Measurements from ENCODE around the gene MYH6.

Gene MYH6

GRCh38 chr14:23359167-23359626 lies 48.9 kb downstream of the MYH6 start:
- no peaks in the 10 kb centered on the region for H3K9me3 ChIP-seq (ENCODE audit: low read depth, low read length)
- no peak for TF ChIP-seq EZH2 (IDR thresholded peaks at IDR 0.05)
- TF ChIP-seq POLR2AphosphoS5 (IDR thresholded peaks at IDR 0.05; ENCODE audit: borderline replicate concordance, low read depth, low read length): 0 out of 2 replicates have a peak, but pooled peaks have one; percentile 9
- H3K4me3 ChIP-seq: no peak overlapping the region
- no peak overlapping the region for H3K27ac ChIP-seq
- no peak overlapping the region for H3K9ac ChIP-seq (ENCODE audit: insufficient read length)
- DNase-seq (ENCODE audit: low read depth, low spot score): no peak
- peaks cover 49% of the 10 kb centered on the region for H3K36me3 ChIP-seq (ENCODE audit: insufficient read depth, low read length)

- H3K4me3 ChIP-seq: no peak overlapping the region
- H3K9ac ChIP-seq (ENCODE audit: insufficient read length): no peak overlapping the region
- TF ChIP-seq EZH2 (IDR thresholded peaks at IDR 0.05): no peak
- no peak; the same call in 1 of the 2 replicates for TF ChIP-seq POLR2AphosphoS5 (IDR thresholded peaks at IDR 0.05; ENCODE audit: borderline replicate concordance, low read depth, low read length)
- TF ChIP-seq FOXP2 (optimal IDR thresholded peaks at IDR 0.05; ENCODE audit: control extremely low read depth, extremely low read length, insufficient read depth): no peak
- no peaks in the 10 kb centered on the region for H3K9me3 ChIP-seq (ENCODE audit: low read depth, low read length)
- no peak for DNase-seq (ENCODE audit: low read depth, low spot score)
- H3K36me3 ChIP-seq (ENCODE audit: insufficient read depth, low read length): peaks cover 44% of the 10 kb centered on the region
- no peak overlapping the region for H3K27ac ChIP-seq
Observed at GRCh38 chr14:23358553-23359166, 49.4 kb downstream of the MYH6 start.

DNA sequence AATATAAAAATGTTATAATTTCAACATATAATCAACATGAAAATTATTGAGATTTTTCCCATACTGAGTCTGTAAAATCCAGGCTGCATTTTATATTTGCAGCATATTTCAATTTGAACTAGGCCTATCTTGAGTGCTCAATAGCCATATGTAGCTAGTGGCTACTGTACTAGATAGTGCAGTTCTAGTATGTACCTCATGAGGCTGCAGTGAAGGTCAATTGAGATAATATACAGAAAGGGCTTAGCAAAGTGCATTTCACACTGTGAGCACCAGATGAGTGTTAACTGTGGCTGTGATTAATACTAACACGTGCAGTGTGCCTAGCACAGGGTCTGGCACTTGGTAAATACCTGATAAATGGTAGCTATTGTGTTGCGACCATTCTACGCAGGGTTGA lies 50.0 kb downstream of the MYH6 start:
- TF ChIP-seq POLR2AphosphoS5 (IDR thresholded peaks at IDR 0.05; ENCODE audit: borderline replicate concordance, low read depth, low read length) (no peak), FOXP2 (optimal IDR thresholded peaks at IDR 0.05; ENCODE audit: control extremely low read depth, extremely low read length, insufficient read depth) (no peak), EZH2 (IDR thresholded peaks at IDR 0.05) (no peak)
- no peak overlapping the region for H3K9ac ChIP-seq (ENCODE audit: insufficient read length)
- H3K4me3 ChIP-seq: no peak overlapping the region
- H3K36me3 ChIP-seq (ENCODE audit: insufficient read depth, low read length): peaks cover 38% of the 10 kb centered on the region
- H3K9me3 ChIP-seq (ENCODE audit: low read depth, low read length): no peaks in the 10 kb centered on the region
- no peak for DNase-seq (ENCODE audit: low read depth, low spot score)
- H3K27ac ChIP-seq: no peak overlapping the region

DNA sequence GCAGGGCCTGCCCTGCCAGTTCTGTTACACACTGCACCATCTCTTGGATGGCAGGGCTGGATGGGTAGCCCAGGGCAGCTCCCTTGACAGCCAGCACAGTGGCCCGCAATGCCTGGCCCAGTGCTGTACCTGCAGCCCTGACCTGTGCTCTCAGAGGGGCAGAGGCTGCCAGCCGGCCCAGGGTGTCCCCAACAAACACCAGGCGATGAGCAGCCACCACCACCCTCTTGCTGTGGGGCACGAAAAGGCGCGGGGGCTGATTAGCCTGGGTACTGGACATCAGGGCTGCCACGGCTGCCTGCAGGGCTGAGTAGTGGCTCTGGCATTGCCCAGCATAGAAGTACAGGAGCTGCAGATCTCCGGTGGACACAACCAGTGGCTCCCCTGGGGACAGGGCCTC lies 50.8 kb downstream of the MYH6 start:
- no peak for DNase-seq (ENCODE audit: low read depth, low spot score)
- TF ChIP-seq FOXP2 (optimal IDR thresholded peaks at IDR 0.05; ENCODE audit: control extremely low read depth, extremely low read length, insufficient read depth): no peak
- no peak for TF ChIP-seq POLR2AphosphoS5 (IDR thresholded peaks at IDR 0.05; ENCODE audit: borderline replicate concordance, low read depth, low read length)
- TF ChIP-seq EZH2 (IDR thresholded peaks at IDR 0.05): no peak
- Histone ChIP-seq H3K4me3 (no peak overlapping the region), H3K9me3 (ENCODE audit: low read depth, low read length) (no peaks in the 10 kb centered on the region), H3K9ac (ENCODE audit: insufficient read length) (no peak overlapping the region), H3K27ac (no peak overlapping the region), H3K36me3 (ENCODE audit: insufficient read depth, low read length) (peaks cover 37% of the 10 kb centered on the region)

GRCh38 chr14:23356662-23357061 lies 51.4 kb downstream of the MYH6 start:
- no peak overlapping the region for H3K27ac ChIP-seq
- no peak for DNase-seq (ENCODE audit: low read depth, low spot score)
- TF ChIP-seq EZH2 (IDR thresholded peaks at IDR 0.05) (no peak), FOXP2 (optimal IDR thresholded peaks at IDR 0.05; ENCODE audit: control extremely low read depth, extremely low read length, insufficient read depth) (no peak), POLR2AphosphoS5 (IDR thresholded peaks at IDR 0.05; ENCODE audit: borderline replicate concordance, low read depth, low read length) (no peak)
- H3K36me3 ChIP-seq (ENCODE audit: insufficient read depth, low read length): peaks cover 34% of the 10 kb centered on the region
- no peak overlapping the region for H3K9ac ChIP-seq (ENCODE audit: insufficient read length)
- H3K9me3 ChIP-seq (ENCODE audit: low read depth, low read length): no peaks in the 10 kb centered on the region
- no peak overlapping the region for H3K4me3 ChIP-seq

GRCh38 chr14:23355871-23356435 lies 52.1 kb downstream of the MYH6 start:
- H3K9ac ChIP-seq (ENCODE audit: insufficient read length): no peak overlapping the region
- peaks cover 27% of the 10 kb centered on the region for H3K36me3 ChIP-seq (ENCODE audit: insufficient read depth, low read length)
- H3K4me3 ChIP-seq: no peak overlapping the region
- DNase-seq (ENCODE audit: low read depth, low spot score): no peak
- no peaks in the 10 kb centered on the region for H3K9me3 ChIP-seq (ENCODE audit: low read depth, low read length)
- TF ChIP-seq POLR2AphosphoS5 (IDR thresholded peaks at IDR 0.05; ENCODE audit: borderline replicate concordance, low read depth, low read length) (peak; percentile 35; the same call in 1 of the 2 replicates), FOXP2 (optimal IDR thresholded peaks at IDR 0.05; ENCODE audit: control extremely low read depth, extremely low read length, insufficient read depth) (no peak), EZH2 (IDR thresholded peaks at IDR 0.05) (no peak)
- H3K27ac ChIP-seq: no peak overlapping the region

- DNase-seq (ENCODE audit: low read depth, low spot score): no peak
- no peak overlapping the region for H3K4me3 ChIP-seq
- TF ChIP-seq EZH2 (IDR thresholded peaks at IDR 0.05): no peak
- peak; percentile 27; the same call in 1 of the 2 replicates for TF ChIP-seq POLR2AphosphoS5 (IDR thresholded peaks at IDR 0.05; ENCODE audit: borderline replicate concordance, low read depth, low read length)
- no peak for TF ChIP-seq FOXP2 (optimal IDR thresholded peaks at IDR 0.05; ENCODE audit: control extremely low read depth, extremely low read length, insufficient read depth)
- no peak overlapping the region for H3K9ac ChIP-seq (ENCODE audit: insufficient read length)
- peaks cover 18% of the 10 kb centered on the region for H3K36me3 ChIP-seq (ENCODE audit: insufficient read depth, low read length)
- no peak overlapping the region for H3K27ac ChIP-seq
- no peaks in the 10 kb centered on the region for H3K9me3 ChIP-seq (ENCODE audit: low read depth, low read length)
Observed at GRCh38 chr14:23354990-23355389, 53.1 kb downstream of the MYH6 start.

- no peak overlapping the region for H3K4me3 ChIP-seq
- TF ChIP-seq POLR2AphosphoS5 (IDR thresholded peaks at IDR 0.05; ENCODE audit: borderline replicate concordance, low read depth, low read length) (no peak), EZH2 (IDR thresholded peaks at IDR 0.05) (no peak), FOXP2 (optimal IDR thresholded peaks at IDR 0.05; ENCODE audit: control extremely low read depth, extremely low read length, insufficient read depth) (no peak)
- no peak overlapping the region for H3K27ac ChIP-seq
- peaks cover 4% of the 10 kb centered on the region; the same call in 1 of the 2 replicates for H3K36me3 ChIP-seq (ENCODE audit: insufficient read depth, low read length)
- no peak overlapping the region for H3K9ac ChIP-seq (ENCODE audit: insufficient read length)
- no peak for DNase-seq (ENCODE audit: low read depth, low spot score)
- no peaks in the 10 kb centered on the region for H3K9me3 ChIP-seq (ENCODE audit: low read depth, low read length)
Observed at GRCh38 chr14:23353433-23353780, 54.7 kb downstream of the MYH6 start.
